PFSK-1 (cell line): Measurements from ENCODE around the gene BAHCC1.

Source experiments
- FOXP2 ChIP-seq: optimal IDR thresholded peaks from 2 replicates; pipeline ENCODE3; 2011; ENCODE audit warnings: borderline replicate concordance, control low read depth, inconsistent platforms; ENCODE audit not compliant: insufficient read depth; ENCODE audit errors: extremely low read length, extremely low read depth
- POLR2AphosphoS5 ChIP-seq: IDR thresholded peaks from 2 replicates; pipeline ENCODE4 v1.6.1; 2012; ENCODE audit warnings: low read depth, mild to moderate bottlenecking, control low read depth, low read length, moderate library complexity
- REST ChIP-seq, 2 experiments: IDR thresholded peaks; 2 replicates each; pipeline versions ENCODE4 v1.6.1 to v1.8.0; 2011 to 2012; ENCODE audit warnings: low read depth in 2 of 2, low read length in 2 of 2, control low read depth in 1 of 2, inconsistent platforms in 1 of 2, mild to moderate bottlenecking in 1 of 2, moderate library complexity in 1 of 2; ENCODE audit not compliant: insufficient read depth in 1 of 2
- SIN3A ChIP-seq: IDR thresholded peaks from 2 replicates; pipeline ENCODE4 v1.6.1; 2012; ENCODE audit warnings: mild to moderate bottlenecking, low read length, moderate library complexity, borderline replicate concordance; ENCODE audit not compliant: insufficient read depth

GRCh38 chr17:81365601-81366585, 29.4 kb upstream of the BAHCC1 start:
- TF ChIP-seq POLR2AphosphoS5 (no peak), REST (IDR thresholded peaks at IDR 0.05; ENCODE audit: insufficient read depth in 1 of 2, low read depth in 2 of 2, low read length in 2 of 2) (no peak), FOXP2 (no peak), SIN3A (no peak)
